ENCODE results near the gene LCE1D.

LCE1D gene, protein sequence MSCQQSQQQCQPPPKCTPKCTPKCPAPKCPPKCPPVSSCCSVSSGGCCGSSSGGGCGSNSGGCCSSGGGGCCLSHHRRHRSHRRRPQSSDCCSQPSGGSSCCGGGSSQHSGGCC

DNA sequence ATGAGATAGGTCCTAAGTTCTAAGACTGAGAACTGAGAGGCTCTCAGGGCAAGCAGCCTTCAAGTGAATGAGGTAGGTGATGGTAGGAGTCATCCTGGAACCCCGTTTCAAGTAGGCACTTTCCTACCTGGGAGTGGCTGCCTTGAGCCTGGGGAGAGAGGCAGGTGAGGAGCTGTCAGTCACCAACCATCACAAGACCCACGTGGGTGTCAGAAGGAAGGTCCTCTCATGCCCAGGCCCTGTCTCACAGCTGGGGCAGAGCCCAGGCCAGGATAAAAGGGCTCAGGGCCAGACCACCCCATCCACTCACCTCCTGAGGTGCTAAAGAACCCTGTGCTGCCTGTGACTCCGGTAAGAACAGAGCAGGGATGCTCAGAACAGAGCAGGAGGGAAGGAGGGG is at the start of gene LCE1D:
Gene LCE1D (plus strand): TSS at position 301 of the 400 bp plus-strand sequence. CDS start 1,074 bp downstream, outside the sequence.
- DNase-seq = no peak

DNA sequence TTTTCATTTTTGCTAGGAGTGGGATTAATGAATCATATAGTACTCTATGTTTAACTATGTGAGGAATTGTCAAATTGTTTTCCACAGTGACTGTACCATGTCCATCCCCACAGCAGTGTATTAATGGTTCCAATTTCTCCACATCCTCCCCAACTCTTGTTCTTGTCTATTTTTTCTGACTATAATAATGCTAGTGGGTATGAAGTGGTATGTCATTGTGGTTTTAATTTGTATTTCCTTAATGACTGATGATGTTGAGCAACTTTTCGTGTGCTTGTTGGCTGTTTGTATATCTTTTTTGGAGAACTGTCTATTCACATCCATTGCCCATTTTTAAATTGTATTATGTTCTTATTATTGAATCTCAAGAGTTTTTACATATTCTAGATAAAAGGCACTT is 48.7 kb upstream of the LCE1D start:
- DNase-seq = no peak

DNA sequence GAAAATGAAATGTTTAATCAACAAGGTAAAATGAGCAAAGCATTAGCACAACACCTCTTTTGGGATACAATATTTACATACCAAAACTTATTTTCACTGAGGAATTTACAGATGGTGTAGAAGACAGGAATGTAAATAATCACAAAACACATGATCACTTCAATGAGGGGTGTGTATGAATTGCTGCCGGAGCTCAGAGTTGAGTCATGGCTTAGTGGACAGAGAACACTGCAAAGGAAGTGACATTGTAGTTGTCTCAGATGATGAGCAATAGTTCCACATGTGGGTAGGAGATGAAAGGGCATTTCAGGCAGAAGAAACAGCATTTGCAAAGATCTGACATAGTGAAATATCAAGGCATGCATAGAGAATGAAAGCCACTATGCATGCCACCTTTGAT is 44.3 kb upstream of the LCE1D start:
- no peak for DNase-seq

DNA sequence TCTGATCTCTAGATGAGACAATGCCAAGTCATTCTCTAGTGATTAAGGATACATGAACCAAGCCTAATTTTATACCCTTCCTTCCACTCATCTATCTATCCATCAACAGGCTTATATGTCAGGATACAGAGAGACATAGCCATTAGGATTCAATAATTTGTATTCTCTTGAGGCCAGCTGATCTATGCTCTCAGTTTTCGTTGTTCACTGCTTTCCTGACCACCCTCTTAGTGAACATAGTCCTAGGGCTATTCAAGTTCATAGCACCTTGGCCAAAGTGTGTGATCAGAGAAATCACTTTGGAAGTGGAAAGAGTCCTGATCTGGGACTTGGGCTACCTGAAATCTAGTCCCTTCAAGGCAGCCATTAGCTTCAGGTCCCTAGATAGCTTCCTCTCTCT is 42.9 kb upstream of the LCE1D start:
- DNase-seq = no peak

DNA sequence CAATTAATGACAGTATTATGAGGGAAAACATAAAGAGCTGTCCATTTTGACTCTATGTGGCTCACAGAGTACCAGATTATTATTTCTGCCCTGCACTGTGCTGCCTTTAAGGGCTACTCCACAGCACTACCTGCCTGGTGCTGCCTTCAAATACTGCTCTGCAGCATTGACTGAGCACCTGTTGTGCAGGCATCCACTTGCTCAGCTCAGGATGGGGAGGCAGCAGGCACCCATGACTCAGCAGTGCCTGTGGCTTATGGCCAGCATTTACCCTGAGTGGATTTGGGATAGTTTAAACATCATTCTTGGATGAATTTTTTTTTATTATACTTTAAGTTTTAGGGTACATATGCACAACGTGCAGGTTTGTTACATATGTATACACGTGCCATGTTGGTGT is 39.6 kb upstream of the LCE1D start:
- no peak for DNase-seq

DNA sequence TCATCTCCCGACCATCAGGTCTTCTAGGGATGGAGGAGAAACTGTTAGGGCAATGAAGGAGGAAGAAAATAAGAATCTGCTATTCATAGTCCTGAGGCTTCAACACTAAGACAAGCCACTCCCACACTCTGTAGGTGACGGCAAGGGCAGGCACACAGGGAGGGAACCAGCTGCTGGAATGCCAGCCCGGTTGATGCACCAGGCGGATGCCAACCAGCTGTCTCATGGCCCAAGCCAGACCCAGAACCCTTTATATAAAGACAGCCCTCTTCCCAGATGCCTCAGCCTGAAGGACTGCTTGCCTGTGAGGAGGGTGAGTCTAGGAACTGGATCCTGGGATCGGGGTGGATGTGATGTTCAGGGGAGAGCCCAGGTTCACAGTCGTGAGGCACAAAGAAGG is 38.8 kb upstream of the LCE1D start, which contains the start of gene KPRP:
Gene KPRP (plus strand): TSS at position 279 of the 400 bp plus-strand sequence. CDS start 1,564 bp downstream, outside the sequence.
- DNase-seq = no peak

DNA sequence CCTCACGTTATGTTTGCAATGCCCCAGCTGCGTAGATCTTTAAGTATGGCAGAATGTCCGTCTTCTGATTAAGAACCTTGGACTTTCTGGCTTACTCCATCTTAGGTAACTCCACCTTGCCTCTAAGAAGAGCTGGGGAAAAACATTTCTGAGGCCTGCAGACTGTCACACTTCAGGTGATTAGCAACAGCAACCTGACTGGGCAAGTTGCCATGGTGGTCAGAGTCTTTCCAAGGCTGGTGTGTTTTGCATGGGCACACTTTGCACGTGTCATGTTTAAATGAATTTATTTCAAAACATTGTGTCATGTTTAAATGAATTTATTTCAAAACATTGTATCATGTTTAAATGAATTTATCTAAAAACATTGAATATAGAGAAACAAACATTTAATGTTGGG is 37.9 kb upstream of the LCE1D start:
- no peak for DNase-seq

DNA sequence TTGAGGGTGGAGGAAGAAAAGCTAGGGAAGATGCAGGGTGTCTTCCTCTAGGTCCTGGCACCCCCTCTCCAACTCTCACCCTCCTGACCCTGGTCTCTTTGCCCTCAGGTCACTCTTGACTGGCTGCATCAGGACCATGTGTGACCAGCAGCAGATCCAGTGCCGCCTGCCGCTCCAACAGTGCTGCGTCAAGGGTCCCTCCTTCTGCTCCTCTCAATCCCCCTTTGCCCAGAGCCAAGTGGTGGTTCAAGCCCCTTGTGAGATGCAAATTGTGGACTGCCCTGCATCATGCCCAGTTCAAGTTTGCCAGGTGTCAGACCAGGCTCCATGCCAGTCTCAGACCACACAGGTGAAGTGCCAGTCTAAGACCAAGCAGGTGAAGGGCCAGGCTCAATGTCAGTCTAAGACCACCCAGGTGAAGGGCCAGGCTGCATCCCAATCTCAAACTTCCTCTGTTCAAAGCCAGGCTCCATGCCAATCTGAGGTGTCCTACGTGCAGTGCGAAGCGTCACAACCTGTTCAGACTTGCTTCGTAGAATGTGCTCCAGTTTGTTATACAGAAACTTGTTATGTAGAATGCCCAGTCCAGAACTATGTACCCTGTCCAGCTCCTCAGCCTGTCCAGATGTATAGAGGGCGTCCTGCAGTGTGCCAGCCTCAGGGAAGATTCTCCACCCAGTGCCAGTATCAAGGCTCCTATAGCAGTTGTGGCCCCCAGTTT is 36.9 kb upstream of the LCE1D start:
- no peak for DNase-seq

DNA sequence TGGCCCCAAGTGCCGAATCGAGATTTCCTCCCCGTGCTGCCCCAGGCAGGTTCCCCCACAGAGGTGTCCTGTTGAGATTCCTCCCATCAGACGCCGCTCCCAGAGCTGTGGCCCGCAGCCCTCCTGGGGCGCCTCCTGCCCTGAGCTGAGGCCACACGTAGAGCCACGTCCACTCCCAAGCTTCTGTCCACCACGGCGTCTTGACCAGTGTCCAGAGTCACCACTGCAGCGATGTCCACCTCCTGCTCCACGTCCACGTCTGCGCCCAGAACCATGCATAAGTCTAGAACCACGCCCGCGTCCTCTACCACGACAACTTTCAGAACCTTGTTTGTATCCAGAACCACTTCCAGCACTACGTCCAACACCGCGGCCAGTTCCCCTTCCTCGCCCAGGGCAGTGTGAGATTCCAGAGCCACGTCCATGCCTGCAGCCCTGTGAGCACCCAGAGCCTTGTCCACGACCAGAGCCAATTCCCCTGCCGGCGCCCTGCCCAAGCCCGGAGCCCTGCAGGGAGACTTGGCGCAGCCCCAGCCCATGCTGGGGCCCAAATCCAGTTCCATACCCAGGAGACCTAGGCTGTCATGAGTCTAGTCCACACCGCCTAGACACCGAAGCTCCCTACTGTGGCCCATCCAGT is 35.9 kb upstream of the LCE1D start:
- no peak for DNase-seq

DNA sequence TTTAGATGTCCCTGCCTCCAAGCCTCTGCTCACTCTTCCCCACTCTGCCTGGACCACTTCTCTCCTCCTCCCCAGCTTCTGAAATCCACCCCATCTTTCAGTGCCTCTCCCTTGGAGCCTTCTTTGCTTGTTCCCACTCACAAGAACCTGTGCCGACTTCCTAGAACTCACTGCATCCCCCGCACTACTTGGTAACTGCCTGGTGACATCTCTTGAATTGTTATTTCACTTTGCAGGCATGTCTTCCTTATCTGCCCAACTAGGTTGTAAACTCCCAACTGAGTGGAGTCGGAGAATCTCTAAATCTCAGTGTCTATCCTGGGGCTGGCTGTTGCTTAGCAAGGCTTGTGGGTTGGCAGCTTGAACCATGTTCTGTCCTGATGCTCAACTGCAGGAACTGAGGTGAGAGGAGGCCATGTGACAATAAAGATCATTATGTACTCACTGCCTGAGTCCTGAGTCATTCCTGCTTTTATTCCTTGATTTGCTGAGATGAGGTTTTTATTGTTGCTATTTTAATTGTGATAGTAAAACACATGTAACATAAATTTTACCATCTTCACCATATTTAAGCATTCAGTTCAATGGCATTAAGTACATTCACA is 34.8 kb upstream of the LCE1D start:
- DNase-seq = no peak

DNA sequence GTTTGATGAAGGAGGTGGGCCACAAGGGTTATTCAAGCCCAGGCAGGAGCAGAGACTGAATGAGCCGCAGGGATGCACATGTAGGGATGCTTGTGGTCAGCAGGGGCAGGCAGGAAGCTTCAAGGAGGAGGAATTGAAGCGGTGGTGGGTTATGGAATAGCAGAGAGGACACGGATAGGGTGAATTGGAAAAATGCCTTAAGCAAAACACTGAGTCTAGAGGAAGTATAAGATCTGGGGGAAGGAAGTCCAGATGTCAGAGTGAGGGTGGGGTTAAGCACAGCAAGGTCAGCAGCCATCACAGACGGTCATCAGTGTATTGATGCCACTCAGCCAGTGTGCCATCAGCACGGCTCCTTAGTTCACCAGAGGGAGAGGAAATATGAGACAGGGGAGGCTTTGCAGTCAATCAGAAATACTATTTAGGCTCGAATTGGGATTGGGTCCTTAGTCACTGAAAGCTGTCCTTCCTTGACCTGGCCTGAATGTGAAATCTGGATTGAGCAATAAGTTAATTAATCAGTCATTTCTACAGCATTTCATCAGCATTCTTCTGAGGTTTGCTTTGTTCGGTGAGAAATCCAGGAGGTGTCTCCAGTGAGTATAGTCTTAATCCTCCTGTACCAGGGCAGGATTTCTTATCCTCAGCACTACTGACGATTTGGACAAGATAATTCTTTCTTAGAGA is 27.5 kb upstream of the LCE1D start:
- DNase-seq = no peak

DNA sequence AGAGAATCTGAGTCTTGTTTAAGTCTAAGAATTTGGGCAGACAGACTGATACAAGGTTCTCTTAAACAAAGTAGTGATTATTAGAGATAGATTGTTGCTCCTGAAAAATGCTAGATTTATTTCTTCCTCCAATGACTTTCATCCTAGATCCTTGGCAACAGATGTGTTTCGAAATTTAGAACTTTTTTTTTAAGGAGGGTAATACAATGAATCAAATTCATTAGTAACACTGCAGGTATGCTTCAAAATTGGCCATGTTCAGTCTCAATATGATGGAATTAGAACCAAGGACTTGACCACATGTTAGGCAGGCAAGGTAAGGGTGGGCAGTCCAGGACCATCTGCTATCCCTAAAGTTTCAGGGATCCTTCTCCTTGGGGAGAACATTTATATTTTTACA is 26.1 kb upstream of the LCE1D start:
- DNase-seq = no peak

DNA sequence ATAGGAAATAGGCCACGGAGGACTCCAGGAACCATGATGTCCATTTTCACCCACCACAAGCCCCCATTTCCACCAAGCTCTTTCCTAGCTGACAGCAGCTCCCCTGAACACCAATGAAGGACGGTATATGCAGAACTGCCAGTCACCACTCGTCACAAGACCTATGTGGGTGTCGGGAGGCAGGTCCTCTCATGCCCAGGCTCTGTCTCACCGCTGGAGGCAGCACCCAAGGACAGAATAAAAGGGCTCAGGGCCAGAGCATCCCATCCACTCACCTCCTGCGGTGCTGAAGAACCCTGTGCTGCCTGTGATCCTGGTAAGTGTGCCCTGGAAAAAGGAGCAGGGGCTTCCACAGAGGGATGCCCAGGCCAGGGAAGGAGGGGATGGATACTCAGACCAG is 21.6 kb upstream of the LCE1D start, which contains the start of gene LCE1F:
Gene LCE1F (plus strand): TSS at position 266 of the 400 bp plus-strand sequence. CDS start 1,232 bp downstream, outside the sequence.
- DNase-seq = no peak

DNA sequence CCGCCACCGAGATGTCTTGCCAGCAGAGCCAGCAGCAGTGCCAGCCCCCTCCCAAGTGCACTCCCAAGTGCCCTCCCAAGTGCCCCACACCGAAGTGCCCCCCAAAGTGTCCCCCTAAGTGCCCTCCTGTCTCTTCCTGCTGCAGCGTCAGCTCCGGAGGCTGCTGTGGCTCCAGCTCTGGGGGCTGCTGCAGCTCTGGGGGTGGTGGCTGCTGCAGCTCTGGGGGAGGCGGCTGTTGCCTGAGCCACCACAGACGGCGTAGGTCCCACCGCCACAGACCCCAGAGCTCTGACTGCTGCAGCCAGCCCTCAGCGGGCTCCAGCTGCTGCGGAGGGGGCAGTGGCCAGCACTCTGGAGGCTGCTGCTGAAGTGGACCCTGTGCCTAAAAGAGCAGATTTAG is 20.2 kb upstream of the LCE1D start:
- DNase-seq = no peak

DNA sequence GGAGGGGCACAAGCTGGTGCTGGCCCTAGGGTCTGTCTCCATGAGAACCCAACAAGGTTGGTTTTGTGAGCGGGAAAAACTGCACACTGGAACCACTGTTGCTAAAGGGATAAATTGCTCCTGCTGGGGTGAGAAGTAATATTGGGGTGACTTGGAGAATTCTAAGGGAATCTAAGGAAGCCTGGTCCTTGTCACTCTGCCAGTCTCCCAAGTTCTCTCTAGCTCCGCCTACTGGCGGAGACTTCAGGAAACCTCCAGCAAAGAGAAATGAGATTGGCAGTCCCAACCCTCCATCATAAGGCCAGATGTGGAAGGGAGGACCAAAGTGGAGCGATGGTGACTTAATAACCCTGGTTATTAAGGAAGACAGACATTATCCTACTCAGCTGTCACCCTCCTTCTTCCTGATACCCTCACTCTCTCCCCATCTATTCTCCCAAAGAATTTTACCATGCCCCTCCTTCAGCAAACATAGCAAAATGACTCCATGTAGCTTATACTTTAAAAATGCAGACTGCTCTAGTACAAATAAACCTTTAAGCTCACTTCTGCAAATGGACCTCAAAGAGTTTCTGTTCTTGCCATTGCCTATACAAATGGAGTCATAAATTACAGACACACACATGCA is 18.9 kb upstream of the LCE1D start:
- DNase-seq = no peak

DNA sequence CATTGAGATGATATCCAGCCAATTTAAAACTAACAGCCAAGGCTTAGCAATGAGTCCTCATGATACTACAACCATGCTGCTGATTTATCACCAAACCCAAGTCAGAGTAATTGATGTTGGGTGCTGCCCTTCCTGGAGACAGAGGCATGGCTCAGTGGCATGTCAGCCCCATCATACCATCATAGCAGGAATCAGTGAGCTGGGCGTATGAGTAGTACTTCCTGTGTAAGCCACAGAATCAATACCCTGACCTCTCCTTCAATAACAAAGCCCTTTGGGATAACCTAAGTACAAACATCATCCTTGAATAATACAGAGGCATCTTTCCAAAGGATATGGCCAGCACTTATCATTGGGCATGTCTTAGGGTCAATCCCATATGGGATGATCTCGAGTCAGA is 13.4 kb upstream of the LCE1D start:
- no peak for DNase-seq

DNA sequence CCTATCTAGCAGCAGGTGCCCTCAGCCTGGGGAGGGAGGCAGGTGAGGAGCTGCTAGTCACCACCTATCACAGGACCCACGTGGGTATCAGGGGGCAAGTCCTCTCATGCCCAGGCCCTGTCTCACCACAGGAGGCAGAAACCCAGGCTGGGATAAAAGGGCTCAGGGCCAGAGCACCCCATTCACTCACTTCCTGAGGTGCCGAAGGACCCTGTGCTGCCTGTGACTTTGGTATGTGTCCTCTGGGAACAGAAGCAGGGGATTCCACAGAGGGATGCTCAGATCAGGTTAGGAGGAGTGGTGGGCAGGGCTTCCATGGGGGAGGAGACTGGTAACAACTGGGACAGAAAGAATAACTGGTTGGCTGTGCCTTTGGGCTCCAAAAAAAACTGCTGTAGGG is 10.4 kb upstream of the LCE1D start, which contains the start of gene LCE1E:
Gene LCE1E (plus strand): TSS at position 181 of the 400 bp plus-strand sequence. CDS start 1,043 bp downstream, outside the sequence.
- DNase-seq = no peak

DNA sequence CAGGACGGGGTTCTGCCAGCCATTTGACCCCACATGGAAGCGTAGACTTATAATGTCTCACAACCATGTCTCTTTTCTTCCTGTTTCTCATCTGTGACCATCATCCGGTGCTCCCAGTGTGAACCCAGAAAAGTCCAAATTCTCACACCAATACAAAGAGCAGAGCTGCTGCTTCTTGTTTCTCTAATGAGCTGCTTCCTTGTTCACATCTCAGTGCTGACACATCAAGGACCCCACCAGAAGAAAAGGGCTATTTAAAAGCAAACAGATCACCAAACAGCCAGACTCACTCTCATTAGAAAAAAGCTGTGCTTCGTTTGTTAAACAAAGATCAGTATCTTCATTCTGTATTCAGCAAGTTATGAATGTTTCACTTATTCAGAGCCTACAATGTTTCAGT is 835 bp upstream of the LCE1D start:
- DNase-seq = no peak

DNA sequence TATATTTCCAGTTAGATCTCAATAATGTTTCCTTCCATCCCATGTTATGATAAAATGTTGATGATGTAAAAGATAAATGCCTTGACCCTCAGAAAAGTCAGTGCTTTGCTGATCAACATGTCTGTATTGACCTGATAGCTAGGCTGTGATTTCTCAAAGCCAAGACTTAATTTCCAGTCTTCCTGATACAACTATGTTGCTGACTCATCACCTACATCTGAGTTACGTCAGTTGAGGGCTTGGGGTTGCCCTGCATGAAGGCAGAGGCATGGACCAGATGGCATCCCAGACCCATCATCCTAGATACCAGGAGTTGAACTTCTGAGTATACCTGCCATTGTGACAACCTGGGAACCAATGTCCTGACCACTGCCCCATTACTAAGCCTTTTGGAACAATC is 4.8 kb downstream of the LCE1D start:
- no peak for DNase-seq

DNA sequence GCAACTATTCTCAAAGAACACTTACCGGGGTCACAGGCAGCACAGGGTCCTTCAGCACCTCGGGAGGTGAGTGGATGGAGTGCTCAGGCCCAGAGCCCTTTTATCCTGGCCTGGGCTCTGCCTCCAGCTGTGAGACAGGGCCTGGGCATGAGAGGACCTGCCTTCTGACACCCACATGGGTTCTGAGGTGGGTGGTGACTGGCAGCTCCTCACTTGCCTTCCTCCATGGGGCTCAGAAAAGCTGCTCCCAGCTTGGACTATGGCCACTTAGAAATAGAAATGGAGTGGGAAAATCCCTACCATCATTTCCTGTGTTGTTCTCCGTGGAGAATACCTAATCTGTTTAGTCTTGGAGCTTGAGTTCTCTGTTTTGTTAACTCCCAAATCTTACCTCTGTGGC is 10.1 kb downstream of the LCE1D start, which contains the start of gene LCE1C:
Gene LCE1C (minus strand): TSS at position 76 of the 400 bp plus-strand sequence. CDS start 1,173 bp downstream, outside the sequence.
- DNase-seq = no peak

DNA sequence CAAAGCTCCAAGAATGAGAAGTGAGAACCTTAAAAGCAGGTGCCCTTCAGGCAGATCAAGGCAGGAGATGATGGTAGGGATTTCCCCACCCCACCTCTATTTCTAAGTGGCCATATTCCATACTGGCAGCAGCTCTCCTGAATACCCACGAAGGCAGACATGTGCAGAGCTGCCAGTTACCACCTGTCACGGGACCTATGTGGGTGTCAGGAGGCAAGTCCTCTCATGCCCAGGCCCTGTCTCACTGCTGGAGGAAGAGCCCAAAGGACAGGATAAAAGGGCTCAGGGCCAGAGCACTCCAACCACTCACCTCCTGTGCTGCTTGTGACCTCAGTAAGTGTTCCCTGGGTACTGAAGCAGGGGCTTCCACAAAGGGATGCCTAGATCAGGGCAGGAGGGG is 14.5 kb downstream of the LCE1D start:
- DNase-seq = no peak

DNA sequence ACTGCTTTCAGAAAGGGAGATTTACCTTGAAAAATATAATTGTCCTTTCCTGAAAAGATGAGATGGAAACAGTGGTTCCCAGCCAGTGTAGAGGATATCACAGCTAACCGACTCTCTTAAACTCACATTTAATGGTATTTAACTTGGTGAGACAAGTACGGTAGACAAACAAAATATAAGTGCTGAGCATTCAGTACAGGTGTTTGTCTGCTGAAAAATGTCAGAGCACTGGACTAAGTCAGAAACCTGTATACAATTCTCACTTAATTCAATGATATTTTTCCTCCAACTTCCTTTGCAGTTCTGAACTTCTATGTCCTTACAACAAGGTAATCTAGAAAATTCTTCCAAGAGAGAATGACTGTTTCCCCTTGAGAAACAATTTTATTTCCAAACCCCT is 15.2 kb downstream of the LCE1D start, which contains the start of gene LCE1B:
Gene LCE1B (plus strand): TSS at position 301 of the 400 bp plus-strand sequence. CDS start 476 bp downstream, outside the sequence.
- DNase-seq = no peak

Measured in midbrain (tissue), 1 donor.